Tibial nerve (tissue), 3 donors: ENCODE data around the gene UBE2J2.

Experiments
- POLR2A ChIP-seq, 2 donors: fragments of 450-650 bp; IDR thresholded peaks; one replicate each; pipeline ENCODE4 v1.6.1; 2017; ENCODE audit warnings: antibody characterized with exemption in 2 of 2, mild to moderate bottlenecking in 2 of 2, moderate library complexity in 2 of 2
- TF ChIP-seq, protein P1 (sequence below), 5 experiments: fragments of 200-600 bp in 3 of 5; fragments of 450-650 bp in 2 of 5; sonication (generic) in 3 of 5; IDR thresholded peaks; one replicate each; pipeline ENCODE4 v1.5.1; 2016 to 2019; ENCODE audit warnings: antibody characterized with exemption in 5 of 5, mild to moderate bottlenecking in 3 of 5, moderate library complexity in 2 of 5

GRCh38 chr1:1243266-1243660, 30.4 kb downstream of the UBE2J2 start:
- TF ChIP-seq, protein P1, sequence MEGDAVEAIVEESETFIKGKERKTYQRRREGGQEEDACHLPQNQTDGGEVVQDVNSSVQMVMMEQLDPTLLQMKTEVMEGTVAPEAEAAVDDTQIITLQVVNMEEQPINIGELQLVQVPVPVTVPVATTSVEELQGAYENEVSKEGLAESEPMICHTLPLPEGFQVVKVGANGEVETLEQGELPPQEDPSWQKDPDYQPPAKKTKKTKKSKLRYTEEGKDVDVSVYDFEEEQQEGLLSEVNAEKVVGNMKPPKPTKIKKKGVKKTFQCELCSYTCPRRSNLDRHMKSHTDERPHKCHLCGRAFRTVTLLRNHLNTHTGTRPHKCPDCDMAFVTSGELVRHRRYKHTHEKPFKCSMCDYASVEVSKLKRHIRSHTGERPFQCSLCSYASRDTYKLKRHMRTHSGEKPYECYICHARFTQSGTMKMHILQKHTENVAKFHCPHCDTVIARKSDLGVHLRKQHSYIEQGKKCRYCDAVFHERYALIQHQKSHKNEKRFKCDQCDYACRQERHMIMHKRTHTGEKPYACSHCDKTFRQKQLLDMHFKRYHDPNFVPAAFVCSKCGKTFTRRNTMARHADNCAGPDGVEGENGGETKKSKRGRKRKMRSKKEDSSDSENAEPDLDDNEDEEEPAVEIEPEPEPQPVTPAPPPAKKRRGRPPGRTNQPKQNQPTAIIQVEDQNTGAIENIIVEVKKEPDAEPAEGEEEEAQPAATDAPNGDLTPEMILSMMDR (IDR thresholded peaks at IDR 0.05): no peak
- TF ChIP-seq POLR2A (IDR thresholded peaks at IDR 0.05): no peak
